Neuronal stem cell (in vitro differentiated cells): ENCODE data around the gene TLE1.

Source experiments
- DNase-seq: peaks from one replicate; pipeline ENCODE4 v3.0.0-alpha.2; 2013; ENCODE audit warnings: low spot score
- H2AFZ ChIP-seq: one replicate; pipeline ENCODE4 v1.6.1; 2013; ENCODE audit warnings: mild to moderate bottlenecking, low read length, inconsistent platforms
- H2AK5ac ChIP-seq: 2 replicates; pipeline ENCODE4 v1.6.1; 2013; ENCODE audit warnings: low read depth, mild to moderate bottlenecking, inconsistent platforms, low read length, moderate library complexity, mixed read lengths
- H2BK120ac ChIP-seq: 2 replicates; pipeline ENCODE4 v1.6.1; 2013; ENCODE audit warnings: low read depth, mild to moderate bottlenecking, inconsistent platforms, low read length, moderate library complexity, mixed read lengths
- H2BK12ac ChIP-seq: one replicate; pipeline ENCODE4 v1.6.1; 2013; ENCODE audit warnings: low read length, inconsistent platforms
- H2BK15ac ChIP-seq: 2 replicates; pipeline ENCODE4 v1.6.1; 2013; ENCODE audit warnings: mild to moderate bottlenecking, low read length, inconsistent platforms, mixed read lengths
- H2BK5ac ChIP-seq: one replicate; pipeline ENCODE4 v1.6.1; 2013; ENCODE audit warnings: inconsistent platforms, mild to moderate bottlenecking, low read length, moderate library complexity
- H3K14ac ChIP-seq: one replicate; pipeline ENCODE4 v1.6.1; 2013; ENCODE audit warnings: low read length, inconsistent platforms
- H3K18ac ChIP-seq: 2 replicates; pipeline ENCODE4 v1.6.1; 2013; ENCODE audit warnings: low read length, inconsistent platforms
- H3K23ac ChIP-seq: 2 replicates; pipeline ENCODE4 v1.6.1; 2013; ENCODE audit warnings: low read depth, mild to moderate bottlenecking, mixed read lengths, low read length, inconsistent platforms; ENCODE audit not compliant: poor library complexity
- H3K27ac ChIP-seq: replicated peaks from 3 replicates; pipeline ENCODE4 v1.5.1; 2013; ENCODE audit warnings: low read length, inconsistent platforms
- H3K27me3 ChIP-seq, 3 experiments: 2 replicates each; pipeline ENCODE4 v1.6.1; 2013; ENCODE audit warnings: low read length in 3 of 3, mild to moderate bottlenecking in 2 of 3, inconsistent platforms in 1 of 3, low read depth in 1 of 3, mixed read lengths in 1 of 3, moderate library complexity in 1 of 3; ENCODE audit not compliant: control insufficient read depth in 3 of 3, insufficient read depth in 3 of 3
- H3K36me3 ChIP-seq, 2 donors: replicated peaks in 1 of 2; 2 replicates each; pipeline ENCODE4 v1.6.1; 2013; ENCODE audit warnings: low read length in 2 of 2; ENCODE audit not compliant: control insufficient read depth in 2 of 2, insufficient read depth in 2 of 2
- H3K4ac ChIP-seq: 2 replicates; pipeline ENCODE4 v1.6.1; 2013; ENCODE audit warnings: inconsistent platforms, mild to moderate bottlenecking, low read length, moderate library complexity
- H3K4me1 ChIP-seq, 2 donors: 1 replicate in 1 of 2; 2 replicates in 1 of 2; pipeline ENCODE4 v1.6.1; 2013; ENCODE audit warnings: low read length in 2 of 2, low read depth in 1 of 2; ENCODE audit not compliant: control insufficient read depth in 2 of 2, insufficient read depth in 1 of 2
- H3K4me2 ChIP-seq: one replicate; pipeline ENCODE4 v1.6.1; 2013; ENCODE audit warnings: mild to moderate bottlenecking, low read length, inconsistent platforms; ENCODE audit not compliant: insufficient read depth, poor library complexity, severe bottlenecking
- H3K4me3 ChIP-seq, 2 donors: 2 replicates each; pipeline ENCODE4 v1.5.1; 2013; ENCODE audit warnings: low read length in 2 of 2, mild to moderate bottlenecking in 2 of 2, inconsistent platforms in 1 of 2, moderate library complexity in 1 of 2
- H3K79me1 ChIP-seq: one replicate; pipeline ENCODE4 v1.6.1; 2013; ENCODE audit warnings: low read depth, mild to moderate bottlenecking, inconsistent platforms, low read length, moderate library complexity
- H3K9ac ChIP-seq: one replicate; pipeline ENCODE4 v1.6.1; 2013; ENCODE audit warnings: mild to moderate bottlenecking, low read depth, low read length, inconsistent platforms; ENCODE audit not compliant: poor library complexity
- H3K9me3 ChIP-seq, 2 donors: replicated peaks in 1 of 2; 2 replicates each; pipeline versions ENCODE3 to v1.6.1; 2013; ENCODE audit warnings: low read length in 2 of 2, mild to moderate bottlenecking in 2 of 2, inconsistent platforms in 1 of 2, low read depth in 1 of 2, mixed read lengths in 1 of 2, moderate library complexity in 1 of 2; ENCODE audit not compliant: control insufficient read depth in 2 of 2, insufficient read depth in 1 of 2
- H4K8ac ChIP-seq: one replicate; pipeline ENCODE4 v1.6.1; 2013; ENCODE audit warnings: low read depth, mild to moderate bottlenecking, inconsistent platforms, low read length, moderate library complexity
- H4K91ac ChIP-seq: one replicate; pipeline ENCODE4 v1.6.1; 2013; ENCODE audit warnings: low read length, low read depth, mild to moderate bottlenecking, inconsistent platforms; ENCODE audit not compliant: poor library complexity
- WGBS, 2 donors: extraction: QIAGEN DNeasy Blood & Tissue Kit; methylation state at CpG; one replicate each; pipeline ENCODE4 v1.1.7; 2013; ENCODE audit warnings: missing lambda C conversion rate in 2 of 2, mixed read lengths in 1 of 2; ENCODE audit not compliant: insufficient read length in 2 of 2, insufficient replicate concordance in 1 of 2; ENCODE audit errors: extremely low coverage in 2 of 2; 5-methylcytosine and 5-hydroxymethylcytosine counted together

Gene TLE1

GRCh38 chr9:81718244-81718643 is 28.9 kb upstream of the TLE1 start:
- no peak overlapping the region for H3K27ac ChIP-seq
- H2BK5ac ChIP-seq, result no peak overlapping the region
- no peak overlapping the region for H4K8ac ChIP-seq
- H2BK12ac ChIP-seq, result no peak overlapping the region
- no peaks in the 10 kb centered on the region for H3K9me3 ChIP-seq
- no peak overlapping the region for H2BK15ac ChIP-seq
- H3K79me1 ChIP-seq, result no peaks in the 10 kb centered on the region
- H3K14ac ChIP-seq, result no peak overlapping the region
- no peak overlapping the region for H2BK120ac ChIP-seq
- no peak overlapping the region for H3K18ac ChIP-seq
- WGBS, 2 donors, result no CpG with 5 or more reads among the region's 6 CpGs
- no peak overlapping the region for H3K4me2 ChIP-seq
- H3K9ac ChIP-seq, result no peak overlapping the region
- H3K4me1 ChIP-seq, result peaks cover 2 to 4% of the 10 kb centered on the region in 2 donors
- H3K23ac ChIP-seq, result no peak overlapping the region
- H3K36me3 ChIP-seq, result no peaks in the 10 kb centered on the region
- peaks cover 0 to 13% (median 0%) of the 10 kb centered on the region in 3 experiments for H3K27me3 ChIP-seq
- no peak overlapping the region for H3K4me3 ChIP-seq
- H2AK5ac ChIP-seq, result no peak overlapping the region
- DNase-seq, result no peak
- H2AFZ ChIP-seq, result no peak overlapping the region
- H3K4ac ChIP-seq, result no peak overlapping the region
- H4K91ac ChIP-seq, result no peak overlapping the region

- no peak overlapping the region for H2BK12ac ChIP-seq
- no peaks in the 10 kb centered on the region for H3K79me1 ChIP-seq
- H3K23ac ChIP-seq, result no peak overlapping the region
- H3K14ac ChIP-seq, result no peak overlapping the region
- peaks cover 0 to 13% (median 0%) of the 10 kb centered on the region in 3 experiments for H3K27me3 ChIP-seq
- DNase-seq, result no peak
- no peak overlapping the region for H3K4ac ChIP-seq
- H3K9ac ChIP-seq, result no peak overlapping the region
- H2AK5ac ChIP-seq, result no peak overlapping the region
- H3K18ac ChIP-seq, result no peak overlapping the region
- no peak overlapping the region for H3K27ac ChIP-seq
- no peak overlapping the region for H3K4me2 ChIP-seq
- no peaks in the 10 kb centered on the region for H3K9me3 ChIP-seq
- H4K8ac ChIP-seq, result no peak overlapping the region
- H3K36me3 ChIP-seq, result no peaks in the 10 kb centered on the region
- no peak overlapping the region for H2BK120ac ChIP-seq
- no peak overlapping the region for H2BK5ac ChIP-seq
- peaks cover 2 to 4% of the 10 kb centered on the region in 2 donors for H3K4me1 ChIP-seq
- no peak overlapping the region for H4K91ac ChIP-seq
- H3K4me3 ChIP-seq, result no peak overlapping the region
- H2BK15ac ChIP-seq, result no peak overlapping the region
- no peak overlapping the region for H2AFZ ChIP-seq
These were observed 28.4 kb upstream of the TLE1 start for GRCh38 chr9:81717747-81718077.

GRCh38 chr9:81717061-81717746 is 27.9 kb upstream of the TLE1 start:
- no peak overlapping the region for H3K4me3 ChIP-seq
- no peak overlapping the region for H2BK12ac ChIP-seq
- WGBS, 2 donors, result no CpG with 5 or more reads among the region's 5 CpGs
- H2AK5ac ChIP-seq, result no peak overlapping the region
- no peaks in the 10 kb centered on the region for H3K36me3 ChIP-seq
- H4K8ac ChIP-seq, result no peak overlapping the region
- H3K18ac ChIP-seq, result no peak overlapping the region
- no peak overlapping the region for H2BK5ac ChIP-seq
- H3K9me3 ChIP-seq, result no peaks in the 10 kb centered on the region
- no peak overlapping the region for H3K14ac ChIP-seq
- no peak for DNase-seq
- peaks cover 0 to 13% (median 0%) of the 10 kb centered on the region in 3 experiments for H3K27me3 ChIP-seq
- H3K4me1 ChIP-seq, result peaks cover 2 to 4% of the 10 kb centered on the region in 2 donors
- H2AFZ ChIP-seq, result no peak overlapping the region
- H3K23ac ChIP-seq, result no peak overlapping the region
- H2BK120ac ChIP-seq, result no peak overlapping the region
- no peak overlapping the region for H4K91ac ChIP-seq
- H3K4ac ChIP-seq, result no peak overlapping the region
- H3K79me1 ChIP-seq, result no peaks in the 10 kb centered on the region
- H2BK15ac ChIP-seq, result no peak overlapping the region
- no peak overlapping the region for H3K27ac ChIP-seq
- no peak overlapping the region for H3K9ac ChIP-seq
- no peak overlapping the region for H3K4me2 ChIP-seq

- no peak overlapping the region for H3K9ac ChIP-seq
- no peaks in the 10 kb centered on the region for H3K79me1 ChIP-seq
- H2BK15ac ChIP-seq, result no peak overlapping the region
- H3K36me3 ChIP-seq, result no peaks in the 10 kb centered on the region
- H3K4me2 ChIP-seq, result no peak overlapping the region
- H3K27ac ChIP-seq, result no peak overlapping the region
- H3K14ac ChIP-seq, result no peak overlapping the region
- H2AFZ ChIP-seq, result no peak overlapping the region
- H3K9me3 ChIP-seq, result no peaks in the 10 kb centered on the region
- no peak overlapping the region for H2BK5ac ChIP-seq
- peaks cover 0 to 13% (median 0%) of the 10 kb centered on the region in 3 experiments for H3K27me3 ChIP-seq
- no peak overlapping the region for H3K4me3 ChIP-seq
- no peak overlapping the region for H2BK120ac ChIP-seq
- H4K91ac ChIP-seq, result no peak overlapping the region
- H3K23ac ChIP-seq, result no peak overlapping the region
- no peak for DNase-seq
- H3K18ac ChIP-seq, result no peak overlapping the region
- no CpG with 5 or more reads among the region's 6 CpGs for WGBS, 2 donors
- H3K4ac ChIP-seq, result no peak overlapping the region
- H2BK12ac ChIP-seq, result no peak overlapping the region
- peaks cover 2 to 4% of the 10 kb centered on the region in 2 donors for H3K4me1 ChIP-seq
- no peak overlapping the region for H4K8ac ChIP-seq
- H2AK5ac ChIP-seq, result no peak overlapping the region
These were observed 27.1 kb upstream of the TLE1 start for GRCh38 chr9:81716409-81716808.
